Measurements from ENCODE around the gene IRGQ.
"Not testable (repeated sequence)": the region's sequence is repeated elsewhere in the genome, so short reads cannot be mapped to it uniquely, and the experiment has no call there.

The IRGQ gene, protein sequence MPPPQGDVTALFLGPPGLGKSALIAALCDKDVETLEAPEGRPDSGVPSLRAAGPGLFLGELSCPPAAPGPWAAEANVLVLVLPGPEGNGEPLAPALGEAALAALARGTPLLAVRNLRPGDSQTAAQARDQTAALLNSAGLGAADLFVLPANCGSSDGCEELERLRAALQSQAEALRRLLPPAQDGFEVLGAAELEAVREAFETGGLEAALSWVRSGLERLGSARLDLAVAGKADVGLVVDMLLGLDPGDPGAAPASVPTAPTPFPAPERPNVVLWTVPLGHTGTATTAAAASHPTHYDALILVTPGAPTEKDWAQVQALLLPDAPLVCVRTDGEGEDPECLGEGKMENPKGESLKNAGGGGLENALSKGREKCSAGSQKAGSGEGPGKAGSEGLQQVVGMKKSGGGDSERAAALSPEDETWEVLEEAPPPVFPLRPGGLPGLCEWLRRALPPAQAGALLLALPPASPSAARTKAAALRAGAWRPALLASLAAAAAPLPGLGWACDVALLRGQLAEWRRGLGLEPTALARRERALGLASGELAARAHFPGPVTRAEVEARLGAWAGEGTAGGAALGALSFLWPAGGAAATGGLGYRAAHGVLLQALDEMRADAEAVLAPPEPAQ

DNA sequence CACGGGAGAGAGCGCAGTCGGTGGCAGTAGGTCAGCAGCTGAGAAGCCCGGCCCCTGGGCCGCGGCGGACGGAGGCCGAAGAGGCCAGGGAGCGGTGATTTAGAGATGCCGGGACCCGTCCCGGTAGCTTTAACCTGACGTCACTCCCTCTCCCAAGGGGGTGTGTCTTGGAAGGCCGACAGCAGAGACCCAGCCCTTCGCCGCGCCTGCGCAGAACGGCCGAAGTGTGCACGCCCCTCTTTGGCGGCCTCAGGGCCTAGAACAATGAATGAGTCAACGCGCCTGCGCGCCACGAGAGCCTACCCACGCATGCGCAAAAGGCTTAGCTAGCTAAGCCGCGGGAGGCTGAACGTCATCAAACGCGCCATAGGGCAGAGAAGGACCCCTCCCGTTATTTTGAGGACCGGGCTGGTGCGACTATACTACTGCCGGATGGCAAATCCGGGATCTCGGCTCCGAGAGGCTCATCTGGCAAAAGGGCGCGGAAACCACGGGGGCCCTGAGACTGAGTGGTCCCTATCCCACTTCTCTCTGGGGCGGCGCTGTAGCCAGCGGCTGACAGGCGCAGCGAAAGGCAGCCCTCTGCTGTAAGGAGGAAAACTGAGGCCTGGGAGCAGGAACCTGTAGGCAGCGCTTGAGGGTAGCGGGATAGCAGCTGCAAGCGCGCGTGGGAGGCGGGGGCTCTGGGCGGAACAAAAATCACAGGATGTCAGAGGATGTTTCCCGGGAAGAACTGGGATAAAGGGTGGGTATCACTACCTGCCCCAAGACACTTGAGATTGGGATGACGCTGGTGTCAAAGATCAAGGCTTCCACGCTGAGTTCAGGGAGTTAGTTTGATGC is at the start of gene IRGQ, which contains the start of gene ZNF576:
Gene IRGQ, minus strand, starts transcription at position 136 of the 843 bp plus-strand sequence. CDS start 796 bp downstream, outside the sequence.
Gene ZNF576, plus strand, starts transcription at position 597 of the 843 bp plus-strand sequence. CDS start 514 bp downstream, outside the sequence.
- peaks cover 44% of the 10 kb centered on the region for H3K36me3 ChIP-seq (ENCODE audit: insufficient read depth, low read length)
- peak within 1 kb of the TSS; percentile 42 for H2AFZ ChIP-seq (ENCODE audit: low read depth, low read length)
- no peaks in the 10 kb centered on the region for H3K9me3 ChIP-seq (ENCODE audit: low read length)
- peaks cover 26% of the 10 kb centered on the region for H3K4me1 ChIP-seq (ENCODE audit: insufficient read depth, low read length)
- H3K27me3 ChIP-seq (ENCODE audit: insufficient read depth, low read length), result no peaks in the 10 kb centered on the region
- H3K4me3 ChIP-seq (ENCODE audit: low read length), result peak within 1 kb of the TSS; percentile 82

DNA sequence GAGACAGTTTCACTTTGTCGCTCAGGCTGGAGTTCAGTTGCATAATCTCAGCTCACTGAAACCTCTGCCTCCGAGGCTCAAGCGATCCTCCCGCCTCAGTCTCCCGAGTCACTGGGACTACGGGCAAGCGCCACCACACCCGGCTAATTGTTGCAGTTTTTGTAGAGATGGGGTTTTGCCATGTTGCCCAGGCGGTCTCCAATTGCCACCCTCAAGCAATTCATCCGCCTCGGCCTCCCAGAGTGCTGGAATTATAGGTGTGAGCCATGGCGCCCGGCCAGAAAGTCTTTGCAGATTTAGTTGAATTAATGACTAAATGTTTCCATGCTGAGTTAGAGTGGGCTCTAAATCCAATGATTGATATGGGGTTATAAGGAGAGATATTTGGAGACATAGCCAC is 48.2 kb upstream of the IRGQ start:
- Histone ChIP-seq H2AFZ (ENCODE audit: low read depth, low read length) (no peak overlapping the region), H3K27me3 (ENCODE audit: insufficient read depth, low read length) (no peaks in the 10 kb centered on the region), H3K4me1 (ENCODE audit: insufficient read depth, low read length) (peaks cover 7% of the 10 kb centered on the region), H3K9me3 (ENCODE audit: low read length) (no peaks in the 10 kb centered on the region), H3K36me3 (ENCODE audit: insufficient read depth, low read length) (no peaks in the 10 kb centered on the region), H3K4me3 (ENCODE audit: low read length) (no peak overlapping the region)

DNA sequence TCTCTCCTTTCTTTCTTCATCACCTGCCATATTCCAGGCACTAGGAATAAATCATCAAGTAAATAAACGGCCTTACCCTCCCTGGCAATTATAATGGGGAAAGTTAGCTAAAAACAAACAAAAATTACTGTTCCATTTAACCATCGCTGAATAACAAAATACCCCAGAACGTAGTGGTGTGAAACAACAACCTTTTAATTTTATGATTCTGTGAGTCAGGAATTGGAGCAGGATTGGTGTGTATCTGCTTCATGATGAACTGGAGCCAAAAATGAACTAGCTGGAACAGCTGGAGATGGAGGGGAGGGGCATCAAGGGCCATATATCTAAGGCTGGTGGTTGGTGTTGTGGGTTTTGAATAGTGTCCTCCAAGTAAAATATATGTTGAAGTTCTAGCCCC is 47.4 kb upstream of the IRGQ start:
- no peaks in the 10 kb centered on the region for H3K36me3 ChIP-seq (ENCODE audit: insufficient read depth, low read length)
- H3K4me1 ChIP-seq (ENCODE audit: insufficient read depth, low read length), result peaks cover 15% of the 10 kb centered on the region
- H3K27me3 ChIP-seq (ENCODE audit: insufficient read depth, low read length), result no peaks in the 10 kb centered on the region
- no peaks in the 10 kb centered on the region for H3K9me3 ChIP-seq (ENCODE audit: low read length)
- H3K4me3 ChIP-seq (ENCODE audit: low read length), result no peak overlapping the region
- no peak overlapping the region for H2AFZ ChIP-seq (ENCODE audit: low read depth, low read length)

DNA sequence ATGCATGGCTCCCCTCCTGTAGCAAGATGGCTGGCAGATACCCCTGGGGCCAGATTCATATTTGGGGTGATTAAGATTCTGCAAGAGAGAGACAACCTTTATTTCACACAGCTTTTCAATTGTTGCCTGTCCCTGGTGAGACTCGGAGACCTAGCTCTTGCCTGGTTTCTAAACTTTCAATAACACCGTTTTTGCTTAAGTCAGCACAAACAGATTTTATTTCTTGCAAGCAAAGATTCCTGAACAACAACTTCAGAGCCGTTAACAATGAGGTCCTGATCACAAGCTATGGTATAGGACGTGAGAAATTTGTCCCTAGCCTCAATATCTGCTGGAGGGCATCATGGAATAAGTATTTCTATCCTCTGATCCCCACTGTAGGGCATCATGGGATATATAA is 46.6 kb upstream of the IRGQ start:
- H2AFZ ChIP-seq (ENCODE audit: low read depth, low read length), result no peak overlapping the region
- H3K4me1 ChIP-seq (ENCODE audit: insufficient read depth, low read length), result peaks cover 20% of the 10 kb centered on the region

GRCh38 chr19:43641333-43641732 is 45.4 kb upstream of the IRGQ start:
- no peak overlapping the region for H2AFZ ChIP-seq (ENCODE audit: low read depth, low read length)
- H3K9me3 ChIP-seq (ENCODE audit: low read length), result no peaks in the 10 kb centered on the region
- H3K36me3 ChIP-seq (ENCODE audit: insufficient read depth, low read length), result no peaks in the 10 kb centered on the region
- H3K4me3 ChIP-seq (ENCODE audit: low read length), result no peak overlapping the region
- no peaks in the 10 kb centered on the region for H3K27me3 ChIP-seq (ENCODE audit: insufficient read depth, low read length)
- H3K4me1 ChIP-seq (ENCODE audit: insufficient read depth, low read length), result peaks cover 30% of the 10 kb centered on the region

More for the DNA sequence above, 46.6 kb upstream of the IRGQ start:
- Histone ChIP-seq H3K36me3 (ENCODE audit: insufficient read depth, low read length) (no peaks in the 10 kb centered on the region), H3K9me3 (ENCODE audit: low read length) (no peaks in the 10 kb centered on the region), H3K27me3 (ENCODE audit: insufficient read depth, low read length) (no peaks in the 10 kb centered on the region), H3K4me3 (ENCODE audit: low read length) (no peak overlapping the region)

DNA sequence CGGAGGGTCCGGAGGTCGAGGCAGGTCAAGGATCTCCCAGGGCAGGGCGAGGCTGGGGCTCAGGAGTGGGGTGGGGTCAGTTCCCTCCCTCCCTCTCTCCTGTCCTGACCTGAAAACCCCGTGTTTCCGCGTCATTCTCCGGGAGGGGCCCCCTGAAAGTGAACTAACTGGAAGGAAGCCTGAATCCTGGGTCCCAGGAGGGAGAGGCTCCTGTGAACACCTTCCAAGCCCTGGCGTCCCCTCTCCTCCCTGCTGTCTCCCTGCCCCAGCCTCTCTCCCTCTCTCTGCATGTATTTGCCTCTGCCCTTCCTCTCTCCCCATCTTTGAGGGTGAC is 44.5 kb upstream of the IRGQ start:
- Histone ChIP-seq H3K36me3 (ENCODE audit: insufficient read depth, low read length) (no peaks in the 10 kb centered on the region), H3K4me3 (ENCODE audit: low read length) (peak overlapping the region; percentile 92), H2AFZ (ENCODE audit: low read depth, low read length) (peak overlapping the region; percentile 86), H3K4me1 (ENCODE audit: insufficient read depth, low read length) (peaks cover 38% of the 10 kb centered on the region), H3K27me3 (ENCODE audit: insufficient read depth, low read length) (no peaks in the 10 kb centered on the region), H3K9me3 (ENCODE audit: low read length) (no peaks in the 10 kb centered on the region)

DNA sequence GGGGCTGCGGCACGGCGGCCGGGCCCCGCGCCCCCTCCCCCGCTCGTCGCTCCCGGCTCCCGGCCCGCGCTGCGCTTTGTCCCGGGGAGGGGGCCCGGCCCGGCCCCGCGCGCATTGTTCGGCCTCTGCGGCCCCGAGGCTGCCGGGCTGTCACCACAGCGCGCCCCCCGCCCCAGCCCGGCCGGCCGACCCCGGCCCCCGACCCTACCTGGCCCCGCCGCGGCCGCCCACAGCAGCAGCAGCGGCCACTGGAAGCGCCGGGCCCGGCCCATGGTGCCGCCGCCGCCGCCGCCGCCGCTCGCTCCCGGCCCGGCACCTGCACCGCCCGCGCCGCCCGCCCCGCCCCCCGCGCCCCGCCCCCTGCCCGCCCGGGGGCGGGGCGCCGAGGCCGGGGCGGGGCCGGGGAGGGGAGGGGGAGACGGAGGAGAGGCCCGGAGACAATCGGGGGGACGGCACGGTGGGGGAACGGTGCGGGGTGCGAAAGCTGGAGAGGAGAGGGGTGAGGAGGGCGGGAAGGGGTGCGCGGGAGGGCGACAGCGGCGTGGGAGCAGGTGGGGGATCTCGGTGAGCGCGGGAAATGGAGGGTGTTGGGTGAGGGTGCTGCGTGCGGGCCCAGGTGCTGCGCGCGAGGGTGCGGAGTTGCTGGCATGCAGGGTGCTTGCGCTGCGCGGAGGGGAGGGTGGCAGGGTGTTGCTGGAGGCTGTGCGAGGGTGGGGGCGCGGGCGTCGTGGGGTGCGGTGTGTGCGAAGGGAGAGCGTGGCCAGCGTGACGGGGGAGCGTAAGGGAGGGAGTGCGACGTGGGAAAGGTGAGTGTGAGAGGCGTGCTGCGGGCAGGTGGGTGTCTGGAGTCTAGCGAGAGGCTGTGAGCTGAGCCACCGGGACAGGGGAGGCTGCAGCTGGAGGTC is 43.8 kb upstream of the IRGQ start, which contains the start of gene CADM4:
Gene CADM4, minus strand, starts transcription at position 332 of the 905 bp plus-strand sequence. Its CDS starts 60 bp downstream, at position 272.
- no peaks in the 10 kb centered on the region for H3K27me3 ChIP-seq (ENCODE audit: insufficient read depth, low read length)
- H3K4me3 ChIP-seq (ENCODE audit: low read length), result peak within 1 kb of the TSS; percentile 92
- H3K9me3 ChIP-seq (ENCODE audit: low read length), result no peaks in the 10 kb centered on the region
- H3K36me3 ChIP-seq (ENCODE audit: insufficient read depth, low read length), result no peaks in the 10 kb centered on the region
- peaks cover 44% of the 10 kb centered on the region for H3K4me1 ChIP-seq (ENCODE audit: insufficient read depth, low read length)
- H2AFZ ChIP-seq (ENCODE audit: low read depth, low read length), result peak within 1 kb of the TSS; percentile 86

GRCh38 chr19:43638995-43639518 is 43.1 kb upstream of the IRGQ start:
- no peak overlapping the region for H2AFZ ChIP-seq (ENCODE audit: low read depth, low read length)
- no peaks in the 10 kb centered on the region for H3K9me3 ChIP-seq (ENCODE audit: low read length)
- H3K4me3 ChIP-seq (ENCODE audit: low read length), result peak overlapping the region; percentile 91
- H3K36me3 ChIP-seq (ENCODE audit: insufficient read depth, low read length), result no peaks in the 10 kb centered on the region
- peaks cover 50% of the 10 kb centered on the region for H3K4me1 ChIP-seq (ENCODE audit: insufficient read depth, low read length)
- H3K27me3 ChIP-seq (ENCODE audit: insufficient read depth, low read length), result no peaks in the 10 kb centered on the region

- Histone ChIP-seq H3K4me3 (ENCODE audit: low read length) (peak overlapping the region; percentile 91), H2AFZ (ENCODE audit: low read depth, low read length) (no peak overlapping the region)
Observed at GRCh38 chr19:43638214-43638994, 42.5 kb upstream of the IRGQ start.

DNA sequence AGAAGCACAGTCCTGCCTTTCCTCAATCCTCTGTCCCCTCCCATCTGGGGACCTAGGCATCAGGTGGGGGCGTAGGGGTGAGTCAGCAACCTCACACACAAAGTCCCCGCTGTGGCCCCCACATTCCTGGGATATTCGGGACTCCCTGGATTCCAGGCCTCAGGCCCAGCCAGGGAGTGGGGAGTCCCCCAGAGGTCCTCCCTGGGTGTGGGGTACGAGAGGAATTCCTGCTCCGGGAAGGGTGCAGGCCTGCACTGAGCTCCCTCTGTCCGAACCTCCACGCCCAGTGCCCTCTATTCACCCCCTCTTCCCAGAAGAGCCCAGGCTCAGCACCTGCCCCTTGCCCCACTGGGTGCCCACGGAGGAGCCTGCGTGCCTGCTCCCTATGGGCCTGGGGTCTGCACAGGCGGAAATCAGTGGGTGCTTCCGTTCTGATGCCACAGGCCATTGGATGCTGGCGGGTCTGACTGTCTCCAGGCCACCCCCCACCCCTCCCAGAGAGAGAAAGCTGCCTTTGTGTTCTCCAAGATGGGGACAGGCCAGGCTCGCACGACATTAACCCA is 40.3 kb upstream of the IRGQ start:
- H3K27me3 ChIP-seq (ENCODE audit: insufficient read depth, low read length), result no peaks in the 10 kb centered on the region
- H2AFZ ChIP-seq (ENCODE audit: low read depth, low read length), result no peak overlapping the region
- peaks cover 52% of the 10 kb centered on the region for H3K4me1 ChIP-seq (ENCODE audit: insufficient read depth, low read length)
- H3K36me3 ChIP-seq (ENCODE audit: insufficient read depth, low read length), result no peaks in the 10 kb centered on the region
- H3K4me3 ChIP-seq (ENCODE audit: low read length), result peak overlapping the region; percentile 11
- H3K9me3 ChIP-seq (ENCODE audit: low read length), result no peaks in the 10 kb centered on the region

More at GRCh38 chr19:43638214-43638994, 42.5 kb upstream of the IRGQ start:
- H3K9me3 ChIP-seq (ENCODE audit: low read length), result no peaks in the 10 kb centered on the region
- H3K4me1 ChIP-seq (ENCODE audit: insufficient read depth, low read length), result peaks cover 52% of the 10 kb centered on the region
- H3K27me3 ChIP-seq (ENCODE audit: insufficient read depth, low read length), result no peaks in the 10 kb centered on the region
- H3K36me3 ChIP-seq (ENCODE audit: insufficient read depth, low read length), result no peaks in the 10 kb centered on the region

- not testable (repeated sequence) for H3K27me3 ChIP-seq (ENCODE audit: insufficient read depth, low read length); H2AFZ ChIP-seq (ENCODE audit: low read depth, low read length); H3K36me3 ChIP-seq (ENCODE audit: insufficient read depth, low read length); H3K9me3 ChIP-seq (ENCODE audit: low read length)
- peak overlapping the region; percentile 40 for H3K4me3 ChIP-seq (ENCODE audit: low read length)
- peaks cover 50% of the 10 kb centered on the region for H3K4me1 ChIP-seq (ENCODE audit: insufficient read depth, low read length)
Observed at GRCh38 chr19:43635561-43635940, 39.6 kb upstream of the IRGQ start.

Measured in neuron (in vitro differentiated cells).